GM12865 (cell line): ENCODE data around the gene FAM219B.
A peak's percentile ranks its signal among the peaks of the same experiment; 100 is the strongest.
"Not testable (repeated sequence)": the region's sequence is repeated elsewhere in the genome, so short reads cannot be mapped to it uniquely, and the experiment has no call there.

ENCODE experiments used
- DNase-seq: peaks from one replicate; pipeline ENCODE4 v3.0.0; 2010; ENCODE audit warnings: low read depth
- H3K4me3 ChIP-seq: 2 replicates; pipeline ENCODE4 v1.5.1; 2011; ENCODE audit warnings: mild to moderate bottlenecking, low read depth, low read length, control low read depth
- CTCF ChIP-seq: IDR thresholded peaks from 2 replicates; pipeline ENCODE4 v1.5.1; 2011; ENCODE audit warnings: low read length, control low read depth, low read depth, inconsistent platforms; ENCODE audit not compliant: insufficient read depth; ENCODE audit errors: missing control alignments

Gene FAM219B

GRCh38 chr15:74937590-74938371 lies 31.1 kb upstream of the FAM219B start, which contains the start of gene COX5A:
COX5A (minus strand) TSS chr15:74938073; CDS start chr15:74938014, 59 bp downstream.
- DNase-seq, result peak; percentile 98
- TF ChIP-seq CTCF, result no peak
- H3K4me3 ChIP-seq, result peak within 1 kb of the TSS; percentile 73

GRCh38 chr15:74937272-74937589 lies 30.6 kb upstream of the FAM219B start:
- peak overlapping the region; percentile 73 for H3K4me3 ChIP-seq
- TF ChIP-seq CTCF, result no peak
- no peak for DNase-seq

DNA sequence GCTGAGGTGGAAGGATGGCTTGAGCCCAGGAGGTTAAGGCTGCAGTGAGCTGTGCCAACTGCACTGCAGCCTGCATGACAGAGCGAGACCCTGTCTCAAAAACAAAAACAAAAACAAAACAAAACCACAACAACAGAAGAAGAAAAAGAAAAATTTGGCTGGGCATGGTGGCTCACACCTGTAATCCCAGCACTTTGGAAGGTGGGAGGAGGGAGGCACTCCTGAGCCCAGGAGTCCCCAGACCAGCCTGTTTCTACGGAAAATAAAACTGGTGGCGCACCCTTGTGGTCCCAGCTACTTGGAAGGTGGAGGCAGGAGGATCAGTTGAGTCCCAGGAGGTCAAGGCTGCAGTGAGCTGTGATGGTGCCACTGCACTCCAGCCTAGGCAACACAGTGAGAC lies 28.5 kb upstream of the FAM219B start:
- H3K4me3 ChIP-seq, DNase-seq: not testable (repeated sequence)

GRCh38 chr15:74933573-74933972 lies 26.9 kb upstream of the FAM219B start:
- peak overlapping the region; percentile 7; the same call in 1 of the 2 replicates for H3K4me3 ChIP-seq
- no peak for TF ChIP-seq CTCF
- no peak for DNase-seq

- TF ChIP-seq CTCF, result no peak
- DNase-seq, result no peak
- H3K4me3 ChIP-seq, result no peak overlapping the region
Observed at GRCh38 chr15:74928771-74929198, 22.1 kb upstream of the FAM219B start.

- DNase-seq, result no peak
- no peak overlapping the region for H3K4me3 ChIP-seq
- TF ChIP-seq CTCF, result no peak
Observed at GRCh38 chr15:74924525-74924924, 17.9 kb upstream of the FAM219B start.

- H3K4me3 ChIP-seq, result no peak overlapping the region
- no peak for TF ChIP-seq CTCF
- DNase-seq, result no peak
Observed at GRCh38 chr15:74920456-74920855, 13.8 kb upstream of the FAM219B start.
